Hepatocyte (in vitro differentiated cells): ENCODE data around the gene BRD3OS. TPM values are rescaled to one million over a fixed set of nuclear protein-coding genes. Genes with fewer than 3 reads are reported as not detected.

Source experiments
- DNase-seq: peaks from one replicate; pipeline ENCODE4 v3.0.0-alpha.2; 2016; ENCODE audit warnings: low spot score
- H2AFZ ChIP-seq: fragments of 200-600 bp; sonication (generic); 2 replicates; pipeline ENCODE4 v1.6.0; 2016; ENCODE audit warnings: antibody characterized with exemption, mild to moderate bottlenecking
- H3K27ac ChIP-seq: fragments of 200-600 bp; sonication (generic); 2 replicates; pipeline ENCODE4 v1.5.1; 2016; ENCODE audit warnings: mild to moderate bottlenecking
- H3K27me3 ChIP-seq: fragments of 200-600 bp; sonication (generic); 2 replicates; pipeline ENCODE4 v1.6.1; 2016
- H3K36me3 ChIP-seq: fragments of 200-600 bp; sonication (generic); replicated peaks from 2 replicates; pipeline ENCODE4 v1.5.1; 2016; ENCODE audit warnings: low read depth; ENCODE audit not compliant: insufficient read depth
- H3K4me1 ChIP-seq: fragments of 200-600 bp; sonication (generic); 2 replicates; pipeline ENCODE4 v1.5.1; 2016; ENCODE audit warnings: mild to moderate bottlenecking, moderate library complexity; ENCODE audit not compliant: insufficient read depth
- H3K4me2 ChIP-seq: fragments of 200-600 bp; sonication (generic); 2 replicates; pipeline ENCODE4 v1.6.0; 2016
- H3K4me3 ChIP-seq: fragments of 200-600 bp; sonication (generic); 2 replicates; pipeline ENCODE4 v1.5.1; 2016; ENCODE audit warnings: mild to moderate bottlenecking
- H3K79me2 ChIP-seq: fragments of 200-600 bp; sonication (generic); 2 replicates; pipeline ENCODE4 v1.6.0; 2017; ENCODE audit warnings: mild to moderate bottlenecking
- H3K9me2 ChIP-seq: fragments of 200-600 bp; sonication (generic); replicated peaks from 2 replicates; pipeline ENCODE4 v1.6.0; 2017; ENCODE audit warnings: mild to moderate bottlenecking; ENCODE audit not compliant: insufficient read depth
- H3K9me3 ChIP-seq: fragments of 200-600 bp; sonication (generic); 2 replicates; pipeline ENCODE4 v1.5.1; 2016; ENCODE audit warnings: low read depth, mild to moderate bottlenecking
- H4K20me1 ChIP-seq: fragments of 200-600 bp; sonication (generic); 2 replicates; pipeline ENCODE4 v1.6.0; 2016; ENCODE audit warnings: mild to moderate bottlenecking; ENCODE audit not compliant: insufficient read depth, poor library complexity, severe bottlenecking
- CTCF ChIP-seq: fragments of 200-600 bp; sonication (generic); IDR thresholded peaks from 2 replicates; pipeline ENCODE4 v1.5.1; 2016; ENCODE audit warnings: antibody characterized with exemption, mild to moderate bottlenecking; ENCODE audit not compliant: poor library complexity
- EZH2 ChIP-seq: fragments of 200-600 bp; sonication (generic); IDR thresholded peaks from 2 replicates; pipeline ENCODE4 v1.6.1; 2016; ENCODE audit warnings: antibody characterized with exemption, mild to moderate bottlenecking, borderline replicate concordance
- EZH2phosphoT487 ChIP-seq: fragments of 200-600 bp; sonication (generic); IDR thresholded peaks from one replicate; pipeline ENCODE4 v1.6.1; 2018; ENCODE audit warnings: antibody characterized with exemption, mild to moderate bottlenecking, low read depth, moderate library complexity; ENCODE audit not compliant: unreplicated experiment, severe bottlenecking
- WGBS: methylation state at CpG from one replicate; pipeline ENCODE4 v1.1.6; 2016; ENCODE audit warnings: low lambda C conversion rate; ENCODE audit errors: missing lambda C conversion rate; 5-methylcytosine and 5-hydroxymethylcytosine counted together
- polyA plus RNA-seq: library from polyadenylated mRNA; unstranded; fragments of >200 nt; fragmentation: Nextera tagmentation; extraction: Ambion mirVana; gene quantifications from 2 replicates; pipeline ENCODE4 v1.2.1, GENCODE V29; 2016
- total RNA-seq: library from RNA; depleted of rRNA; stranded (reverse); fragments of >200 nt; gene quantifications from 2 replicates; pipeline ENCODE4 v1.2.3, GENCODE V29; 2014

The BRD3OS gene
- total and polyA plus RNA-seq, 2 experiments from 2014 or later: 13.4 to 14.9 TPM

- Histone ChIP-seq H3K27me3 (no peaks in the 10 kb centered on the region), H3K27ac (no peak overlapping the region), H3K4me3 (no peak overlapping the region), H3K4me1 (peaks cover 59% of the 10 kb centered on the region), H4K20me1 (peaks cover 80% of the 10 kb centered on the region), H3K9me3 (no peaks in the 10 kb centered on the region), H2AFZ (no peak overlapping the region), H3K36me3 (no peaks in the 10 kb centered on the region), H3K4me2 (no peak overlapping the region), H3K79me2 (peaks cover 97% of the 10 kb centered on the region), H3K9me2 (no peaks in the 10 kb centered on the region)
- TF ChIP-seq EZH2: no peak
- no peak for TF ChIP-seq CTCF
- TF ChIP-seq EZH2phosphoT487: no peak
- WGBS: 80% methylated on average over 9 of the region's 9 CpGs
- no peak for DNase-seq
Observed at GRCh38 chr9:133976887-133977286, 48.4 kb upstream of the BRD3OS start.

- Histone ChIP-seq H3K9me3 (no peaks in the 10 kb centered on the region), H3K79me2 (peaks cover 100% of the 10 kb centered on the region), H3K36me3 (no peaks in the 10 kb centered on the region), H3K9me2 (no peaks in the 10 kb centered on the region), H3K27ac (no peak overlapping the region), H3K27me3 (no peaks in the 10 kb centered on the region), H4K20me1 (peaks cover 81% of the 10 kb centered on the region), H3K4me3 (no peak overlapping the region), H2AFZ (no peak overlapping the region), H3K4me2 (no peak overlapping the region), H3K4me1 (peaks cover 56% of the 10 kb centered on the region)
- no peak for DNase-seq
- WGBS: 92% methylated on average over 25 of the region's 26 CpGs
- no peak for TF ChIP-seq EZH2phosphoT487
- TF ChIP-seq CTCF: no peak
- no peak for TF ChIP-seq EZH2
Observed at GRCh38 chr9:133977421-133978201, 47.7 kb upstream of the BRD3OS start.

- WGBS: 77% methylated on average over 13 of the region's 13 CpGs
- peaks cover 84% of the 10 kb centered on the region for H4K20me1 ChIP-seq
Observed at GRCh38 chr9:133978226-133978898, 46.9 kb upstream of the BRD3OS start.

More at GRCh38 chr9:133978226-133978898, 46.9 kb upstream of the BRD3OS start:
- Histone ChIP-seq H3K27me3 (no peaks in the 10 kb centered on the region), H3K9me2 (no peaks in the 10 kb centered on the region), H3K27ac (peak overlapping the region; percentile 75), H3K79me2 (peaks cover 100% of the 10 kb centered on the region), H3K36me3 (no peaks in the 10 kb centered on the region), H3K4me3 (no peak overlapping the region), H3K4me2 (peak overlapping the region; percentile 63), H2AFZ (no peak overlapping the region), H3K4me1 (peaks cover 52% of the 10 kb centered on the region), H3K9me3 (no peaks in the 10 kb centered on the region)
- TF ChIP-seq EZH2phosphoT487 (no peak), EZH2 (no peak), CTCF (no peak)
- no peak for DNase-seq
